ENCODE measurements around the gene REV1.
"Not testable (repeated sequence)": the region's sequence is repeated elsewhere in the genome, so short reads cannot be mapped to it uniquely, and the experiment has no call there.

Gene REV1

GRCh38 chr2:99485824-99486223, 4.0 kb downstream of the REV1 start:
- DNase-seq, result no peak

GRCh38 chr2:99485411-99485810, 4.4 kb downstream of the REV1 start:
- DNase-seq, result no peak

GRCh38 chr2:99484205-99484604, 5.6 kb downstream of the REV1 start:
- DNase-seq, result no peak

- DNase-seq, result no peak
Measured at GRCh38 chr2:99481941-99482340, 7.9 kb downstream of the REV1 start.

GRCh38 chr2:99481527-99481926, 8.3 kb downstream of the REV1 start:
- no peak for DNase-seq

- DNase-seq, result no peak
Measured at GRCh38 chr2:99480390-99480789, 9.4 kb downstream of the REV1 start.

- no peak for DNase-seq
Measured at GRCh38 chr2:99478632-99479031, 11.2 kb downstream of the REV1 start.

GRCh38 chr2:99477054-99477453, 12.8 kb downstream of the REV1 start:
- DNase-seq, result no peak

- DNase-seq, result no peak
Measured at GRCh38 chr2:99476629-99477028, 13.2 kb downstream of the REV1 start.

GRCh38 chr2:99475095-99475494, 14.7 kb downstream of the REV1 start:
- not testable (repeated sequence) for DNase-seq

- no peak for DNase-seq
Measured at GRCh38 chr2:99473518-99474083, 16.2 kb downstream of the REV1 start.

- no peak for DNase-seq
Measured at GRCh38 chr2:99472600-99472960, 17.2 kb downstream of the REV1 start.

GRCh38 chr2:99471654-99472599, 17.9 kb downstream of the REV1 start:
- no peak for DNase-seq

- DNase-seq, result no peak
Measured at GRCh38 chr2:99470957-99471356, 18.9 kb downstream of the REV1 start.

- DNase-seq, result not testable (repeated sequence)
Measured at GRCh38 chr2:99470459-99470858, 19.4 kb downstream of the REV1 start.

- no peak for DNase-seq
Measured at GRCh38 chr2:99469394-99469793, 20.4 kb downstream of the REV1 start.

GRCh38 chr2:99468155-99468554, 21.7 kb downstream of the REV1 start:
- DNase-seq, result no peak

- DNase-seq, result no peak
Measured at GRCh38 chr2:99467390-99467789, 22.4 kb downstream of the REV1 start.

- DNase-seq, result no peak
Measured at GRCh38 chr2:99461828-99462483, 27.9 kb downstream of the REV1 start.

GRCh38 chr2:99458529-99458928, 31.3 kb downstream of the REV1 start:
- DNase-seq, result no peak

- DNase-seq, result no peak
Measured at GRCh38 chr2:99451686-99452085, 38.1 kb downstream of the REV1 start.

- DNase-seq, result no peak
Measured at GRCh38 chr2:99451280-99451679, 38.5 kb downstream of the REV1 start.

- DNase-seq, result no peak
Measured at GRCh38 chr2:99450199-99450598, 39.6 kb downstream of the REV1 start.

- no peak for DNase-seq
Measured at GRCh38 chr2:99448556-99448955, 41.3 kb downstream of the REV1 start.

Measured in cortex of kidney (tissue), 1 donor.